ENCODE measurements around the gene NIPAL3. TPM values are rescaled to one million over a fixed set of nuclear protein-coding genes. Genes with fewer than 3 reads are reported as not detected.
"Not testable (repeated sequence)": the region's sequence is repeated elsewhere in the genome, so short reads cannot be mapped to it uniquely, and the experiment has no call there.

NIPAL3 gene
- total RNA-seq, 1 experiment from 2014 or later: 44.2 TPM

GRCh38 chr1:24486331-24487065 is 70.9 kb downstream of the NIPAL3 start:
- Histone ChIP-seq H3K27me3 (replicated peaks) (no peaks in the 10 kb centered on the region), H3K4me1 (replicated peaks) (no peaks in the 10 kb centered on the region), H3K36me3 (no peaks in the 10 kb centered on the region), H3K4me3 (no peak overlapping the region), H3K27ac (no peak overlapping the region), H3K9me3 (replicated peaks) (0 out of 2 replicates have a peak, but pooled peaks cover 3% of the 10 kb centered on the region)
- DNase-seq (ENCODE audit: low read depth in 1 of 2, low spot score in 2 of 2): no peak

DNA sequence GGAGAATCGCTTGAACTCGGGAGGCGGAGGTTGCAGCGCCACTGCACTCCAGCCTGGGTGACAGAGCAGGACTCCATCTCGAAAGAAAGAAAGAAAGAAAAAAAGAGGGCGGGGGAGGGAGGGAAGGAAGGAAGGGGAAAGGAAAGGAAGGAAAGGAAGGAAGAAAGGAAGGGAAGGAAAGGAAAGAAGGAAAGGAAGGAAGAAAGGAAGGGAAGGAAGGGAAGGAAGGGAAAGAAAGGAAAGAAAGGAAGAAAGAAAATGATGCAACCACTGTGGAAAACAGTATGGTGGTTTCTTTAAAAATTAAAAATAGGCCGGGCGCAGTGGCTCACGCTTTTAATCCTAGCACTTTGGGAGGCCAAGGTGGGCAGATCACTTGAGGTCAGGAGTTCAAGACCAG is 71.9 kb downstream of the NIPAL3 start:
- Histone ChIP-seq H3K4me3 (no peak overlapping the region), H3K27ac (no peak overlapping the region), H3K9me3 (replicated peaks) (0 out of 2 replicates have a peak, but pooled peaks cover 3% of the 10 kb centered on the region), H3K4me1 (replicated peaks) (no peaks in the 10 kb centered on the region), H3K27me3 (replicated peaks) (no peaks in the 10 kb centered on the region), H3K36me3 (no peaks in the 10 kb centered on the region)
- DNase-seq (ENCODE audit: low read depth in 1 of 2, low spot score in 2 of 2): no peak

GRCh38 chr1:24488159-24488558 is 72.6 kb downstream of the NIPAL3 start:
- not testable (repeated sequence) for H3K27ac ChIP-seq; H3K4me1 ChIP-seq (replicated peaks); H3K27me3 ChIP-seq (replicated peaks); H3K4me3 ChIP-seq; H3K36me3 ChIP-seq; H3K9me3 ChIP-seq (replicated peaks); DNase-seq (ENCODE audit: low read depth in 1 of 2, low spot score in 2 of 2)

GRCh38 chr1:24489674-24490073 is 74.1 kb downstream of the NIPAL3 start:
- H3K27me3 ChIP-seq (replicated peaks): no peaks in the 10 kb centered on the region
- H3K36me3 ChIP-seq: no peaks in the 10 kb centered on the region
- no peaks in the 10 kb centered on the region for H3K4me1 ChIP-seq (replicated peaks)
- H3K27ac ChIP-seq: no peak overlapping the region
- no peak overlapping the region for H3K4me3 ChIP-seq
- 0 out of 2 replicates have a peak, but pooled peaks cover 3% of the 10 kb centered on the region for H3K9me3 ChIP-seq (replicated peaks)
- DNase-seq (ENCODE audit: low read depth in 1 of 2, low spot score in 2 of 2): no peak

DNA sequence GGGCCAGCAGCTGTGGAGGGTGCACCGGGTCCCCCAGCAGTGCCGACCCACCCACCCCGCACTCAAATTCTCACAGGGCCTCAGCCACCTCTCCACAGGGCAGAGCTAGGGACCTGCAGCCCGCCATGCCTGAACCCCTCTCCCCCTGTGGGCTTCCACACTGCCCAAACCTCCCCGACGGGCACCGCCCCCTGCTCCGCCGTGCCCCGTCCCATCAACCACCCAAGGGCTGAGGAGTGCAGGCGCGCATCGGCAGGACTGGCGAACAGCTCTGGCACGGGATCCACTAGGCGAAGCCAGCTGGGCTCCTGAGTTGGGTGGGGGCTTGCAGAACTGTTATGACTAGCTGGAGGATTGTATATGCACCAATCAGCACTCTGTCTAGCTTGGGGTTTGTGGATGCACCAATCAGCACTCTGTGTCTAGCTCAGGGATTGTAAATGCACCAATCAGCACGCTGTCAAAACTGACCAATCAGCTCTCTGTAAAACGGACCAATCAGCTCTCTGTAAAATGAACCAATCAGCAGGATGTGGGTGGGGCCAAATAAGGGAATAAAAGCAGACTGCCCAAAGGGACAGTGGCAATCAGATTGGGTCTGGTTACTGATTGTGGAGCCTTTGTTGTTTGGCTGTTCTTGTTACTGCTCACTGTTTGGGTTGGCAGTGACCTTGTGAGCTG is 74.6 kb downstream of the NIPAL3 start:
- no peak overlapping the region for H3K27ac ChIP-seq
- no peak for DNase-seq (ENCODE audit: low read depth in 1 of 2, low spot score in 2 of 2)
- H3K9me3 ChIP-seq (replicated peaks): 0 out of 2 replicates have a peak, but pooled peaks cover 3% of the 10 kb centered on the region
- no peak overlapping the region for H3K4me3 ChIP-seq
- no peaks in the 10 kb centered on the region for H3K36me3 ChIP-seq
- no peaks in the 10 kb centered on the region for H3K4me1 ChIP-seq (replicated peaks)
- no peaks in the 10 kb centered on the region for H3K27me3 ChIP-seq (replicated peaks)

DNA sequence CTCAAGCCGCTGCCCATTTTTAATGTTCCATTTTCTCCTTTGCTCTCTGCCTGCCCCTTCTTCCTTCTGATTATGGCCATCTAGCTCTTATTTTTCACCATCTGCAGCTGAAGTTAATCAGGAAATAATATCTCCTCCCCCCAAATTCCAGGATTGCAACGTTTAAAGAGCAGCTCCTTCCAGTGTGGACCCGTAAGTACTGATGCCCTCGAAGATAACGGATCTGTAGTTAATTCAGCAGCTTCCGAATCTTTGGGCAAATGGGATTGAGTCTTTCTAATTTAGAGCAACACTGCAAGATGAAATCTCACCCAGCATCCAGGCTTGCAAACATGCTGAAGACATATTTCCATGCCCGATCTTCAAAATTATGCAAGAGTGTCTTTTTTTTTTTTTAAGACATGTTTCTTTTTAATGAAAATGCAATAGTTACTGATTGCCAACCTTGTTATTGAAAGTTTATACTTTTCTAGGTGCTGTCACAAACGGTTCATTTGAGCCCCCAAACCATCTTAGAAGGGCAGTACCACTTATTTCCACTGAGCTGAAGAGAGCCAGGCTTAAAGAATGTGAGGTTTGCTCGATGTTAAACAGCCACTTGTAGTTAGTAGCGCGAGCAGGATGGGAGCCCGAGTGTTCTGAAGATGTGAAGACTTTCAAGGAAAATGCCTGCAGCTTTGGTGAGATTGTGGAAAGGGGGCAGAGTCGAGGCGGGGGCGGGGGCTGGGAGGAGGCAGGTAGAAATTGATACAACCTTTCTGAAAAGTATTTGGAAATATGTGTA is 76.2 kb downstream of the NIPAL3 start:
- Histone ChIP-seq H3K27ac (no peak overlapping the region), H3K4me1 (replicated peaks) (no peaks in the 10 kb centered on the region)
- DNase-seq (ENCODE audit: low read depth in 1 of 2, low spot score in 2 of 2): no peak

DNA sequence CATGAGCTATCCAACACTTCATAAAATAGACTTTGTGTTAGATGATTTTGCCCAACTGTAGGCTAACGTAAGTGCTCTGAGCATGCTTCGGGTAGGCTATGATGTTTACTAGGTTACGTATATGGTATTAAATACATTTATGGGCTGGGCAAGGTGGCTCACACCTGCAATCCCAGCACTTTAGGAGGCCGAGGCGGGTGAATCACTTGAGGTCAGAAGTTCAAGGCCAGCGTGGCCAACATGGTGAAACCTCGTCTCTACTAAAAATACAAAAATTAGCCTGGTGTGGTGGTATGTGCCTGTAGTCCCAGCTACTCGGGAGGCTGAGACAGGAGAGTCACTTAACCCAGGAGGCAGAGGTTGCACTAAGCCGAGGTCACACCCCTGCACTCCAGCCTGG is 77.3 kb downstream of the NIPAL3 start:
- H3K36me3 ChIP-seq; H3K4me3 ChIP-seq; H3K27me3 ChIP-seq (replicated peaks); H3K27ac ChIP-seq; DNase-seq (ENCODE audit: low read depth in 1 of 2, low spot score in 2 of 2); H3K4me1 ChIP-seq (replicated peaks); H3K9me3 ChIP-seq (replicated peaks): not testable (repeated sequence)

More for the DNA sequence above, 76.2 kb downstream of the NIPAL3 start:
- H3K4me3 ChIP-seq: no peak overlapping the region
- no peaks in the 10 kb centered on the region for H3K27me3 ChIP-seq (replicated peaks)
- H3K9me3 ChIP-seq (replicated peaks): 0 out of 2 replicates have a peak, but pooled peaks cover 3% of the 10 kb centered on the region
- no peaks in the 10 kb centered on the region for H3K36me3 ChIP-seq

DNA sequence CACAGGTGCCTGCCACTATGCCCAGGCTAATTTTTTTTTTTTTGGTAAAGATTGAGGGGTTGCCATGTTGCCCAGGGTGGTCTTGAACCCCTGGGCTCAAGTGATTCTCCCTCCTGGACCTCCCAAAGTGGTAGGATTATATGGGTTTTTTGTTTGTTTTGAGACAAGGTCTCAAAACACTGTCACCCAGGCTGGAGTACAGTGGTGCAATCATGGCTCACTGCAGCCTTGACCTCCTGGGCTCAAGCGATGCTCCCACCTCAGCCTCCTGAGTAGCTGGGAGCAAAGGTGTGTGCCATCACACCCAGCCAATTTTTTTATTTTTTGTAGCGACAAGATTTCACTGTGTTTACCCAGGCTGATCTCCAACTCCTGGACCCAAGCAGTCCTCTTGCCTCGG is 78.2 kb downstream of the NIPAL3 start:
- Histone ChIP-seq H3K4me3 (no peak overlapping the region), H3K27ac (no peak overlapping the region), H3K27me3 (replicated peaks) (peaks cover 7% of the 10 kb centered on the region; the same call in 1 of the 2 replicates), H3K9me3 (replicated peaks) (0 out of 2 replicates have a peak, but pooled peaks cover 3% of the 10 kb centered on the region), H3K4me1 (replicated peaks) (no peaks in the 10 kb centered on the region), H3K36me3 (no peaks in the 10 kb centered on the region)
- DNase-seq (ENCODE audit: low read depth in 1 of 2, low spot score in 2 of 2): no peak

GRCh38 chr1:24498589-24498988 is 83.0 kb downstream of the NIPAL3 start:
- Histone ChIP-seq H3K36me3 (no peaks in the 10 kb centered on the region), H3K27me3 (replicated peaks) (peaks cover 7% of the 10 kb centered on the region; the same call in 1 of the 2 replicates), H3K27ac (no peak overlapping the region), H3K4me3 (no peak overlapping the region), H3K9me3 (replicated peaks) (no peaks in the 10 kb centered on the region), H3K4me1 (replicated peaks) (peaks cover 13% of the 10 kb centered on the region)
- DNase-seq (ENCODE audit: low read depth in 1 of 2, low spot score in 2 of 2): no peak

DNA sequence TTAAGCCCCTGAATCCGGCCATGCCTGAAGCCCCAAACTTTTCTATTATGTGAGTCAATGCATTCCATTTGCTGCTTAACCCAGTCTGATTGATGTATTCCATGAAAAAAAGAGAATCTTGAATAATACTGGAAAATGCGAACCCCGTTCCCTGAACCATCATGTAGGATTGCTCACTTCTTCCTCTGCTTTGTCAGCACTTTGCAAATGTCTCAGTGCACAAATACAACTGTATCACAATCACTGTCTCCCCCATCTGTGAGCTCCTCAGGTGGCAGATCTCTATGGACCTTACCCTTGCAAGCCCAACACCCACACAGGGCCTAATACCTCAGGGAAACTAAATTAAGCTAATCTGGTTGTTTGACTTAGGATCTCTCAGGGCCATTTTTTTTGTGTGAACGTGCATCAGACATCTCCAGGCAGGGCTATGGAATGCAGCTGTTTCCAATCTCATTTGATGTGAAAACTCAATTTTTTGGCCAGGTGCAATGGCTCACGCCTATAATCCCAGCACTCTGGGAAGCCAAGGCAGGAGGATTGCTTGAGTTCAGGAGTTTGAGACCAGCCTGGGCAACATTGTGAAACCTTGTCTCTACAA is 84.9 kb downstream of the NIPAL3 start:
- no peak overlapping the region for H3K4me3 ChIP-seq
- H3K4me1 ChIP-seq (replicated peaks): peaks cover 18% of the 10 kb centered on the region
- peaks cover 7% of the 10 kb centered on the region; the same call in 1 of the 2 replicates for H3K27me3 ChIP-seq (replicated peaks)
- H3K27ac ChIP-seq: no peak overlapping the region
- no peaks in the 10 kb centered on the region for H3K9me3 ChIP-seq (replicated peaks)
- no peaks in the 10 kb centered on the region for H3K36me3 ChIP-seq
- DNase-seq (ENCODE audit: low read depth in 1 of 2, low spot score in 2 of 2): no peak

- H3K9me3 ChIP-seq (replicated peaks): no peaks in the 10 kb centered on the region
- DNase-seq (ENCODE audit: low read depth in 1 of 2, low spot score in 2 of 2): peak in 1 of 2 experiments; percentile 16
- H3K27ac ChIP-seq: peak overlapping the region; percentile 84
- peak overlapping the region; percentile 78 for H3K4me3 ChIP-seq
- H3K4me1 ChIP-seq (replicated peaks): peaks cover 18% of the 10 kb centered on the region
- no peaks in the 10 kb centered on the region for H3K36me3 ChIP-seq
- peaks cover 7% of the 10 kb centered on the region; the same call in 1 of the 2 replicates for H3K27me3 ChIP-seq (replicated peaks)
Observed at GRCh38 chr1:24501371-24502064, 85.9 kb downstream of the NIPAL3 start.

DNA sequence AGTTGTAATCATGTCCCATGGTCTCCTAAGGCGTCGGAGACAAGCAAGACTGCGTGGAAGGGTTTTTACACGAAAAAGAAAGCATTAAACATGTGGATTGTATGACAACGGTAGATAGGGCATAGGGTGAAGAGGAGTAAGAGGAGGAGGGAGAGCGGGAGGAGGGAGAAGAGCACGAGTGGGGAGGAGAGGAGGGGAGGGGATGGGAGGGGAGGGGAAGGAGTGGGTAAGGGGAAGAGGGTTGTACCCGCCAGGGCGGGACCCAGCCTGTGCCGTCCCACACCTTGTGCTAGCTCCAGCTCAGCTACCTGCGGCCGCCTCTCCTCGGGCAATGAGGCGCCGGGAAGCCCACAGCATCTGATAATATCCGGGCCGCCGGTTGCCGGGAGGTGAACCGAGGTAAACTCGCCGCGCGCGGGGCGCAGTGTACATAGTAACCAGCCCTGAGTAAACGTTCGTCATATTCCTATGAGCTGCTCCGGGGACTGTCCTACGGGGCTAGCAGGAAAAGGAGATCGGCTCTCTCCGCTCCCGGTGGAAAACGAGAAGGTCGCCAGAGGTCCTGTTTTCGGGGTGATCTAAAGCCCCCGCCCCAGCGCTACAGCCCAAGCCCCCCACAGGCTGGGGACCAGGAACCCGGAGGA is 86.6 kb downstream of the NIPAL3 start:
- H3K4me3 ChIP-seq: peak overlapping the region; percentile 78
- peak; percentile 60 to 68 for DNase-seq (ENCODE audit: low read depth in 1 of 2, low spot score in 2 of 2)
- no peaks in the 10 kb centered on the region for H3K9me3 ChIP-seq (replicated peaks)
- no peaks in the 10 kb centered on the region for H3K36me3 ChIP-seq
- peaks cover 3% of the 10 kb centered on the region; the same call in 1 of the 2 replicates for H3K27me3 ChIP-seq (replicated peaks)
- H3K4me1 ChIP-seq (replicated peaks): peaks cover 18% of the 10 kb centered on the region
- peak overlapping the region; percentile 84 for H3K27ac ChIP-seq

Measured in SJSA1 (cell line).